K562 (cell line): ENCODE results near the gene INO80C. TPM values are rescaled to one million over a fixed set of nuclear protein-coding genes. Genes with fewer than 3 reads are reported as not detected.

Experiments used
- ATAC-seq: fragments of 200-7000 bp; cut with Tn5 transposase; 3 replicates; pipeline ENCODE4 v1.9.1; 2020; ENCODE audit warnings: moderate library complexity
- BruUV-seq: library from RNA; stranded (reverse); fragments of 400-500 nt; replicated peaks from 2 replicates; lab custom pipeline; 2021; lab: Mats Ljungman, UMichigan
- CTCF ChIA-PET: fragments of 300-600 bp; formaldehyde crosslinking; extraction: SDS; loops from one replicate; lab custom pipeline; 2021; ENCODE audit warnings: low intra/inter-chr PET ratio; lab: Yijun Ruan, JAX
- POLR2A ChIA-PET: fragments of 300-600, 350-650 bp; sonication (Branson Sonifier 250); formaldehyde crosslinking; extraction: SDS; loops from one replicate; lab custom pipeline; 2021; ENCODE audit warnings: antibody characterized with exemption, inconsistent platforms; lab: Yijun Ruan, JAX
- DNase-seq, 4 experiments: peaks; one replicate each; pipeline versions ENCODE4 v3.0.0 to v3.0.0-alpha.2; 2011 to 2018; ENCODE audit warnings: low spot score in 3 of 4, mixed read lengths in 3 of 4; ENCODE audit errors: extremely low read depth in 1 of 4
- FAIRE-seq: peaks from 2 replicates; lab custom pipeline; 2011; peaks lifted over from hg19 to GRCh38; lab: Jason Lieb, UNC
- H2AFZ ChIP-seq: 2 replicates; pipeline ENCODE4 v1.6.0; 2011; ENCODE audit warnings: low read depth, low read length, control low read depth, inconsistent platforms
- H3K27ac ChIP-seq: fragments of 200-600 bp; 3 replicates; pipeline ENCODE4 v1.8.0; 2011; ENCODE audit warnings: low read depth, mild to moderate bottlenecking, control low read depth, inconsistent platforms, low read length, moderate library complexity, mixed read lengths; ENCODE audit errors: extremely low read depth
- H3K27me3 ChIP-seq, 2 experiments: fragments of 300-600 bp in 1 of 2; 2 replicates in 1 of 2; 3 replicates in 1 of 2; pipeline versions ENCODE4 v1.6.0 to v1.8.0; 2011; ENCODE audit warnings: inconsistent platforms in 2 of 2, low read length in 2 of 2, mild to moderate bottlenecking in 1 of 2, mixed read lengths in 1 of 2, moderate library complexity in 1 of 2; ENCODE audit not compliant: control insufficient read depth in 2 of 2, insufficient read depth in 2 of 2
- H3K36me3 ChIP-seq: fragments of 300-600 bp; 3 replicates; pipeline ENCODE4 v1.8.0; 2011; ENCODE audit warnings: mild to moderate bottlenecking, low read length, inconsistent platforms; ENCODE audit not compliant: control insufficient read depth, insufficient read depth
- H3K4me1 ChIP-seq, 2 experiments: fragments of 200-600 bp in 1 of 2; replicated peaks in 1 of 2; 2 replicates in 1 of 2; 3 replicates in 1 of 2; pipeline versions ENCODE4 v1.5.1 to v1.8.0; 2011; ENCODE audit warnings: inconsistent platforms in 2 of 2, low read length in 2 of 2, mild to moderate bottlenecking in 1 of 2, mixed read lengths in 1 of 2, moderate library complexity in 1 of 2; ENCODE audit not compliant: control insufficient read depth in 2 of 2, insufficient read depth in 2 of 2
- H3K4me2 ChIP-seq: 2 replicates; pipeline ENCODE4 v1.6.1; 2011; ENCODE audit warnings: low read length, control low read depth, inconsistent platforms, mixed read lengths; ENCODE audit not compliant: insufficient read depth
- H3K4me3 ChIP-seq: fragments of 200-600 bp; sonication (generic), shearing (Covaris generic); 2 replicates; pipeline ENCODE4 v1.5.1; 2016; ENCODE audit warnings: control low read depth, inconsistent platforms
- H3K79me2 ChIP-seq: fragments of 200-600 bp; 3 replicates; pipeline ENCODE4 v1.8.0; 2011; ENCODE audit warnings: low read length, inconsistent platforms; ENCODE audit not compliant: control insufficient read depth, insufficient read depth
- H3K9ac ChIP-seq, 2 experiments: 2 replicates each; pipeline versions ENCODE4 v1.6.0 to v1.6.1; 2011; ENCODE audit warnings: low read depth in 2 of 2, low read length in 2 of 2, control low read depth in 1 of 2, inconsistent platforms in 1 of 2, mild to moderate bottlenecking in 1 of 2, mixed read lengths in 1 of 2; ENCODE audit not compliant: insufficient read depth in 1 of 2
- H3K9me1 ChIP-seq: one replicate; pipeline ENCODE4 v1.6.0; 2011; ENCODE audit warnings: inconsistent platforms, mild to moderate bottlenecking, low read length, moderate library complexity; ENCODE audit not compliant: control insufficient read depth, insufficient read depth
- H3K9me3 ChIP-seq: replicated peaks from 2 replicates; pipeline ENCODE4 v1.5.1; 2011; ENCODE audit warnings: low read depth, low read length, inconsistent platforms; ENCODE audit not compliant: control insufficient read depth, insufficient read depth
- H4K20me1 ChIP-seq: replicated peaks from 2 replicates; pipeline ENCODE4 v1.6.1; 2011; ENCODE audit warnings: low read length, inconsistent platforms, mixed read lengths; ENCODE audit not compliant: control insufficient read depth, insufficient read depth
- BMI1 ChIP-seq: fragments of 150-350 bp; IDR thresholded peaks from 2 replicates; pipeline ENCODE4 v1.6.1; 2014; ENCODE audit warnings: low read length
- C11orf30 ChIP-seq: fragments of 450-650 bp; IDR thresholded peaks from 2 replicates; pipeline ENCODE4 v1.6.1; 2016; ENCODE audit warnings: low read depth, mild to moderate bottlenecking
- NFIC ChIP-seq: fragments of 450-650 bp; IDR thresholded peaks from 2 replicates; pipeline ENCODE4 v1.6.1; 2017; ENCODE audit warnings: mild to moderate bottlenecking, inconsistent platforms
- NFIX ChIP-seq: fragments of 250-450 bp; sonication (Bioruptor Pico); IDR thresholded peaks from 2 replicates; pipeline ENCODE4 v1.4.0; 2020; ENCODE audit warnings: low read depth, mild to moderate bottlenecking, moderate library complexity
- POLR3A ChIP-seq: IDR thresholded peaks from 2 replicates; pipeline ENCODE4 v1.6.1; 2011; ENCODE audit warnings: borderline replicate concordance, mild to moderate bottlenecking, moderate library complexity; ENCODE audit not compliant: insufficient read length, insufficient read depth; ENCODE audit errors: extremely low read depth
- PTTG1 ChIP-seq: fragments of 450-650 bp; IDR thresholded peaks from 2 replicates; pipeline ENCODE4 v1.6.1; 2016; ENCODE audit warnings: low read depth, mild to moderate bottlenecking, missing genetic modification characterization, missing compliant biosample characterization
- RB1 ChIP-seq: fragments of 450-650 bp; IDR thresholded peaks from 2 replicates; pipeline ENCODE4 v1.6.1; 2017; ENCODE audit warnings: low read depth, mild to moderate bottlenecking
- SIN3B ChIP-seq: fragments of 450-650 bp; IDR thresholded peaks from 2 replicates; pipeline ENCODE4 v1.6.1; 2017; ENCODE audit warnings: low read depth, mild to moderate bottlenecking, moderate library complexity
- WGBS: fragments of 100-300 bp; shearing (Covaris generic); methylation state at CpG from one replicate; pipeline ENCODE4 v1.1.6; 2016; ENCODE audit warnings: low coverage, mixed read lengths; ENCODE audit not compliant: insufficient coverage; ENCODE audit errors: missing lambda C conversion rate; 5-methylcytosine and 5-hydroxymethylcytosine counted together
- in situ Hi-C: fragments of 300-500 bp; cut with MboI; formaldehyde crosslinking; loops from 4 replicates; pipeline ENCODE4 v1.15.0; 2018; ENCODE audit warnings: inconsistent platforms, mixed read lengths
- intact Hi-C: fragments of 100-400 bp; cut with micrococcal nuclease; formaldehyde crosslinking; loops from 2 replicates; pipeline ENCODE4 v1.14.2; 2022
- polyA plus RNA-seq, 8 experiments: library from polyadenylated mRNA; depleted of rRNA in 4 of 8; stranded (reverse) in 5 of 8; unstranded in 3 of 8; fragments of >200 nt; fragmentation: Nextera tagmentation in 2 of 8; fragmentation: Illumina TruSeq in 1 of 8; extraction: Ambion mirVana in 2 of 8; extraction: Trizol in 1 of 8; gene quantifications; 2 replicates each; pipeline versions ENCODE4 v1.2.1 to v1.2.3, GENCODE V29; 2011 to 2014; ENCODE audit warnings: inconsistent platforms in 1 of 8, missing spikeins in 1 of 8
- total RNA-seq, 7 experiments: library from RNA; depleted of rRNA in 6 of 7; stranded (reverse); fragments of >200 nt in 6 of 7; fragmentation: Illumina TruSeq in 2 of 7; extraction: Trizol in 2 of 7; gene quantifications; 2 replicates each; pipeline versions ENCODE4 v1.2.1 to v1.2.3, GENCODE V29; 2011 to 2021; ENCODE audit warnings: low replicate concordance in 1 of 7
- TF ChIP-seq, protein P1 (sequence below), 2 experiments: fragments of 450-650 bp; formaldehyde crosslinking in 1 of 2; IDR thresholded peaks; 2 replicates each; pipeline versions ENCODE4 v1.4.0 to v1.6.1; 2014 to 2020; ENCODE audit warnings: mild to moderate bottlenecking in 2 of 2, borderline replicate concordance in 1 of 2, low read depth in 1 of 2

The INO80C gene
- total and polyA plus RNA-seq, 9 of the 15 experiments (the other 6 are each of a cell fraction or from before 2014, with no cell fraction given): 14.3 to 53.3 (median 46.6) TPM

DNA sequence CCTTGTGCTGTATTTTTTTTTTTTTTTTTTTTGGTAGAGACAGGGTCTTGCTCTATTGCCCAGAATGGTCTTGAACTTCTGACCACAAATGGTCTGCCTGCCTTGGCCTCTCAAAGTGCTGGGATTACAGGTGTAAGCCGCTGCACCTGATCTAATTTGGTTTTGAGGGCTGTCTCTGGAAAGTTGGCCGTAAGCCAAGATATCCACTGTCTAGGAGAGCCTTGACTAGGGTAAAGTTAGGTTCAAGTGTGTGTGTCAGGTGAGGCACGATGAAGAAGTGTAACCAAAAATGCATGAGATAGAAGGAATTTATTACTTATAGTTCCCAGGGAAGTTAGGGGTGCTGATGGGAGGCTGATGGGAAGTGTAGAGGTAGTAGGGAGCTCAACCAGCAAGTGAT, 46.7 kb downstream of the INO80C start:
- BruUV-seq: no TSS peak
- in situ Hi-C loops: no loop called here
- TF ChIP-seq, protein P1, sequence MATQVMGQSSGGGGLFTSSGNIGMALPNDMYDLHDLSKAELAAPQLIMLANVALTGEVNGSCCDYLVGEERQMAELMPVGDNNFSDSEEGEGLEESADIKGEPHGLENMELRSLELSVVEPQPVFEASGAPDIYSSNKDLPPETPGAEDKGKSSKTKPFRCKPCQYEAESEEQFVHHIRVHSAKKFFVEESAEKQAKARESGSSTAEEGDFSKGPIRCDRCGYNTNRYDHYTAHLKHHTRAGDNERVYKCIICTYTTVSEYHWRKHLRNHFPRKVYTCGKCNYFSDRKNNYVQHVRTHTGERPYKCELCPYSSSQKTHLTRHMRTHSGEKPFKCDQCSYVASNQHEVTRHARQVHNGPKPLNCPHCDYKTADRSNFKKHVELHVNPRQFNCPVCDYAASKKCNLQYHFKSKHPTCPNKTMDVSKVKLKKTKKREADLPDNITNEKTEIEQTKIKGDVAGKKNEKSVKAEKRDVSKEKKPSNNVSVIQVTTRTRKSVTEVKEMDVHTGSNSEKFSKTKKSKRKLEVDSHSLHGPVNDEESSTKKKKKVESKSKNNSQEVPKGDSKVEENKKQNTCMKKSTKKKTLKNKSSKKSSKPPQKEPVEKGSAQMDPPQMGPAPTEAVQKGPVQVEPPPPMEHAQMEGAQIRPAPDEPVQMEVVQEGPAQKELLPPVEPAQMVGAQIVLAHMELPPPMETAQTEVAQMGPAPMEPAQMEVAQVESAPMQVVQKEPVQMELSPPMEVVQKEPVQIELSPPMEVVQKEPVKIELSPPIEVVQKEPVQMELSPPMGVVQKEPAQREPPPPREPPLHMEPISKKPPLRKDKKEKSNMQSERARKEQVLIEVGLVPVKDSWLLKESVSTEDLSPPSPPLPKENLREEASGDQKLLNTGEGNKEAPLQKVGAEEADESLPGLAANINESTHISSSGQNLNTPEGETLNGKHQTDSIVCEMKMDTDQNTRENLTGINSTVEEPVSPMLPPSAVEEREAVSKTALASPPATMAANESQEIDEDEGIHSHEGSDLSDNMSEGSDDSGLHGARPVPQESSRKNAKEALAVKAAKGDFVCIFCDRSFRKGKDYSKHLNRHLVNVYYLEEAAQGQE (IDR thresholded peaks at IDR 0.05; ENCODE audit: borderline replicate concordance): no peak
- TF ChIP-seq, protein P1 (CRISPR knock-in tag; IDR thresholded peaks at IDR 0.05; ENCODE audit: low read depth): no peak
- no peak for TF ChIP-seq RB1
- TF ChIP-seq PTTG1 (tag): no peak
- TF ChIP-seq BMI1: no peak
- TF ChIP-seq NFIC: peak; percentile 95
- TF ChIP-seq NFIX (CRISPR knock-in tag): peak; percentile 59; the same call in 1 of the 2 replicates
- TF ChIP-seq SIN3B: no peak
- no peak for TF ChIP-seq POLR3A
- no peak for TF ChIP-seq C11orf30
- no peaks in the 10 kb centered on the region for H3K36me3 ChIP-seq
- H3K9me1 ChIP-seq: no peaks in the 10 kb centered on the region
- DNase-seq (peak in 1 of 4 experiments; percentile 21), FAIRE-seq (no peak), ATAC-seq (no peak)
- H3K27ac ChIP-seq: no peak overlapping the region
- intact Hi-C loops: no loop called here
- no peak overlapping the region for H3K9ac ChIP-seq
- H3K9me3 ChIP-seq: no peaks in the 10 kb centered on the region
- no peaks in the 10 kb centered on the region for H4K20me1 ChIP-seq
- H2AFZ ChIP-seq: no peak overlapping the region
- H3K4me1 ChIP-seq: peaks cover 0 to 8% of the 10 kb centered on the region in 2 experiments; a peak in 1 of 5 replicates
- no peaks in the 10 kb centered on the region; a peak in 2 of 5 replicates for H3K27me3 ChIP-seq
- H3K79me2 ChIP-seq: no peaks in the 10 kb centered on the region
- POLR2A ChIA-PET: no interaction called here
- no peak overlapping the region for H3K4me2 ChIP-seq
- H3K4me3 ChIP-seq: no peak overlapping the region
- CTCF ChIA-PET: no interaction called here
- WGBS: 32% methylated on average over 3 of the region's 3 CpGs
